Progenitor cell of endocrine pancreas (in vitro differentiated cells): ENCODE data around the gene MAIP1. TPM values are rescaled to one million over a fixed set of nuclear protein-coding genes. Genes with fewer than 3 reads are reported as not detected.

ENCODE experiments used
- DNase-seq: peaks from one replicate; pipeline ENCODE4 v3.0.0; 2021; ENCODE audit warnings: low spot score; ENCODE audit not compliant: unreplicated experiment
- H3K27ac Mint-ChIP-seq: 2 replicates; pipeline ENCODE4 v1.8.0; 2021; ENCODE audit warnings: mild to moderate bottlenecking, moderate library complexity, mixed read lengths
- H3K27me3 Mint-ChIP-seq: 2 replicates; pipeline ENCODE4 v1.8.0; 2021; ENCODE audit warnings: mixed read lengths
- H3K36me3 Mint-ChIP-seq: 2 replicates; pipeline ENCODE4 v1.8.0; 2022; ENCODE audit warnings: mixed read lengths; ENCODE audit not compliant: insufficient read depth
- H3K4me1 Mint-ChIP-seq: 2 replicates; pipeline ENCODE4 v1.8.0; 2021; ENCODE audit warnings: low read depth, mixed read lengths
- H3K4me3 Mint-ChIP-seq: 2 replicates; pipeline ENCODE4 v1.8.0; 2021; ENCODE audit warnings: low read depth, mild to moderate bottlenecking, moderate library complexity, mixed read lengths
- H3K9me3 Mint-ChIP-seq: 2 replicates; pipeline ENCODE4 v1.8.0; 2021; ENCODE audit warnings: low read depth, mixed read lengths
- total RNA-seq: library from RNA; stranded (reverse); gene quantifications from 2 replicates; pipeline ENCODE4 v1.2.1, GENCODE V29; 2021
- TF ChIP-seq, protein P1 (sequence below): fragments of 200-600 bp; sonication (generic); IDR thresholded peaks from one replicate; pipeline ENCODE4 v1.5.0; 2021; ENCODE audit warnings: antibody characterized with exemption, mild to moderate bottlenecking; ENCODE audit not compliant: unreplicated experiment

MAIP1 gene
- total RNA-seq, 1 donor from 2014 or later: 20.4 TPM

DNA sequence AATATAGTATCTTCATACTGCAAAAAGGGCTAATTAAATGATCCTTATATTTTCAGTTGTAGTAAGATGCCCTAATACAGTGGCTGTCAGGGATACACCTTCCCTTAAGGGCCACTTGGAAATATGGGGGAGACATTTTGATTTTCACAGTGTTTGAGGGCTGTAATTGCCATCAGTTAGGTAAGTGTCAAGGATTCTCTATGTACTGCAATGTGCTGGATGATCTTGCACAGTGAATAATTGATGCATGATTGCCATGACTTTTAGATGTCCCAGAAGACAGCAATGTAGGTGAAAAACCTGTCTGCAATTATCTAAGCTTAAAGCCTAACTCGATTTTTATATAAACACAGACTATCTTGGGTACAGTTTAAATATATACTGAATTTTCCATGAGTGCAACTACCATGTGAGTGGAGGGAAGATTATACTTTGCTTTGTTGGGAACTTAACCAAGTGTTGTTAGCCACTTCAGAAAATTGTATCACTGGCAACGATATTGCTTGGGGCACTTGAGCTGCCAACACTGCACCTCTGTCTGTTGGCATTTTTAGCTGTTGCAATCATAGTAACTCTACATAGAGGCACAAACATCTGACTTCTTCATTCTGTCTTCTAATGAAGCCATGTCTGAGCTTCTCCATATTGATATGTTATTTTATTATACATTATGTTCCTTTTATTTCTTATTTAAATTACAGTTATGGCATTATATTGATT lies 45.2 kb downstream of the MAIP1 start:
- no peaks in the 10 kb centered on the region for H3K27me3 Mint-ChIP-seq
- no peak overlapping the region for H3K4me3 Mint-ChIP-seq
- TF ChIP-seq, protein P1, sequence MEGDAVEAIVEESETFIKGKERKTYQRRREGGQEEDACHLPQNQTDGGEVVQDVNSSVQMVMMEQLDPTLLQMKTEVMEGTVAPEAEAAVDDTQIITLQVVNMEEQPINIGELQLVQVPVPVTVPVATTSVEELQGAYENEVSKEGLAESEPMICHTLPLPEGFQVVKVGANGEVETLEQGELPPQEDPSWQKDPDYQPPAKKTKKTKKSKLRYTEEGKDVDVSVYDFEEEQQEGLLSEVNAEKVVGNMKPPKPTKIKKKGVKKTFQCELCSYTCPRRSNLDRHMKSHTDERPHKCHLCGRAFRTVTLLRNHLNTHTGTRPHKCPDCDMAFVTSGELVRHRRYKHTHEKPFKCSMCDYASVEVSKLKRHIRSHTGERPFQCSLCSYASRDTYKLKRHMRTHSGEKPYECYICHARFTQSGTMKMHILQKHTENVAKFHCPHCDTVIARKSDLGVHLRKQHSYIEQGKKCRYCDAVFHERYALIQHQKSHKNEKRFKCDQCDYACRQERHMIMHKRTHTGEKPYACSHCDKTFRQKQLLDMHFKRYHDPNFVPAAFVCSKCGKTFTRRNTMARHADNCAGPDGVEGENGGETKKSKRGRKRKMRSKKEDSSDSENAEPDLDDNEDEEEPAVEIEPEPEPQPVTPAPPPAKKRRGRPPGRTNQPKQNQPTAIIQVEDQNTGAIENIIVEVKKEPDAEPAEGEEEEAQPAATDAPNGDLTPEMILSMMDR: no peak
- no peak overlapping the region for H3K27ac Mint-ChIP-seq
- H3K36me3 Mint-ChIP-seq: no peaks in the 10 kb centered on the region
- no peak for DNase-seq
- H3K9me3 Mint-ChIP-seq: peaks cover 3% of the 10 kb centered on the region
- H3K4me1 Mint-ChIP-seq: peaks cover 1% of the 10 kb centered on the region

GRCh38 chr2:200003444-200003843 lies 48.1 kb downstream of the MAIP1 start:
- no peak for DNase-seq
- no peak overlapping the region for H3K27ac Mint-ChIP-seq
- peaks cover 3% of the 10 kb centered on the region for H3K9me3 Mint-ChIP-seq
- H3K4me3 Mint-ChIP-seq: no peak overlapping the region
- no peaks in the 10 kb centered on the region for H3K36me3 Mint-ChIP-seq
- H3K4me1 Mint-ChIP-seq: peaks cover 1% of the 10 kb centered on the region
- H3K27me3 Mint-ChIP-seq: no peaks in the 10 kb centered on the region
- TF ChIP-seq, protein P1: no peak

DNA sequence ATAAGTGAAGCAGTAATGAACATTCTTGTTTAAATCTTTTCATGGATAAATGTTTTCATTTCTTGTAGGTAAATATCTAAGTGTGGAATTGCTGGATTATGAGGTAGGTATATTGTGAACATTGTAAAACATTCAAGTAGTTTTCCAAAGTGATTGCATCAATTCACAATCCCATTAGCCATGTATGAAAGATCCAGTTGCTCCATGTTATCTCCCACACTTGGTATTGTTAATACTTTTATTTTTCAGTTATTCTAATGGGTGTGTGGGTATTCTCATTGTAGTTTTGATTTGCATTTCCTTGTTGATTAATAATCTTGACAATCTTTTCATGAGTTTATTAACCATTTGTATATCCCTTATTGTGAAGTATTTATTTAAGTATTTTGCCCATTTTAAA lies 50.3 kb downstream of the MAIP1 start:
- TF ChIP-seq, protein P1: no peak
- Mint-ChIP-seq H3K36me3 (no peaks in the 10 kb centered on the region), H3K9me3 (peaks cover 4% of the 10 kb centered on the region), H3K4me3 (no peak overlapping the region), H3K27ac (no peak overlapping the region), H3K27me3 (no peaks in the 10 kb centered on the region), H3K4me1 (peaks cover 1% of the 10 kb centered on the region)
- no peak for DNase-seq

DNA sequence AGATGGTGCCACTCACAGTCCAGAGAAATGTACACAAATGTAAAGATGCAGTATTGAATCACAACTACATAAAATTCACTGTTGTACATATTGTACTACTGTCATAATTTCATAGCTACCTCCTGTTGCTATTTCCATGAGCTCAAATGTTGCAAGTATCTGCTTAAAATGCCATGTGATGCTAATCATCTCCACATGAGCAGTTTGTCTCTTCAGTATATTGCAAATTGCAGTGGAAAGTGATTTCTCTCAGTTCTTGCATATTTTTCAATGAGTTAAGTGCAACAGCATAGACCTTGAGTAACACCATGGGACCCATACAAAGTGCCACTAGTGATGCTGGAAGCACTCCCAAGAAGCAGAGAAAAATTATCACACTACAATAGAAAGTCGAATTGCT lies 51.9 kb downstream of the MAIP1 start:
- Mint-ChIP-seq H3K9me3 (peaks cover 8% of the 10 kb centered on the region), H3K27ac (no peak overlapping the region), H3K27me3 (no peaks in the 10 kb centered on the region), H3K4me1 (peaks cover 1% of the 10 kb centered on the region), H3K4me3 (no peak overlapping the region), H3K36me3 (no peaks in the 10 kb centered on the region)
- TF ChIP-seq, protein P1: no peak
- DNase-seq: no peak

DNA sequence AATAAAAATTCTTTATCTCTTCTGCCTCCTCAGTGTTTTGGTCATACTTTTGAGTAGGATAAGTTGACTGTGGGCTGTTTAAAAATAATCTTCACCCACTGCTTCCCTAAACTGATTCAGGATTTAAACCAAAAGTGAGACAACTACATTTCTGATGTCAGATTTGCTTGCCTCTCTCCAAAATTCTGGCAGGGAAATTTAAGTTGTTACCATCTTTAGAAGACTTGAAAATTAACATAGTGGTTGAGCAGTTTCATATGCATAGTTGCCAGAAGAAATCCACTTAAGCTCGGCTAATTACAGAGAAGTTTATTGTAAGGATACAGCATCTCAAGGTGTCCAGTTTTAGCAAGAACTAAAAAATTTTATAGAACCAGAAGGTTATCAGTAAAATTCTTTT lies 57.0 kb downstream of the MAIP1 start:
- no peak overlapping the region for H3K4me3 Mint-ChIP-seq
- no peaks in the 10 kb centered on the region for H3K4me1 Mint-ChIP-seq
- no peak overlapping the region for H3K27ac Mint-ChIP-seq
- H3K27me3 Mint-ChIP-seq: no peaks in the 10 kb centered on the region
- H3K9me3 Mint-ChIP-seq: peaks cover 13% of the 10 kb centered on the region
- H3K36me3 Mint-ChIP-seq: peaks cover 2% of the 10 kb centered on the region
- TF ChIP-seq, protein P1: no peak
- DNase-seq: no peak

Other genes starting within 250 kb of the MAIP1 start
- 0.73 and 1.2 TPM in 2 replicates for gene FTCDNL1, start 104.4 kb upstream of the MAIP1 start, total RNA-seq
- gene C2orf69, start 44.3 kb upstream of the MAIP1 start, total RNA-seq: 13.6 and 14.3 TPM in 2 replicates
- gene TYW5, start 91 bp upstream of the MAIP1 start, total RNA-seq: 16.6 and 17.9 TPM in 2 replicates